ENCODE data around the gene ZNF846. TPM values are rescaled to one million over a fixed set of nuclear protein-coding genes. Genes with fewer than 3 reads are reported as not detected.
A peak's percentile ranks its signal among the peaks of the same experiment; 100 is the strongest.
"Not testable (repeated sequence)": the region's sequence is repeated elsewhere in the genome, so short reads cannot be mapped to it uniquely, and the experiment has no call there.

ZNF846 gene
- total RNA-seq, 4 donors from 2014 or later: 8.7 to 15.5 (median 10.4) TPM

GRCh38 chr19:9792206-9793070 lies 23.9 kb upstream of the ZNF846 start:
- 1 to 4% methylated on average over 57 to 61 of the region's 70 CpGs for WGBS, 2 donors
- TF ChIP-seq POLR2A (IDR thresholded peaks at IDR 0.05): no peak
- TF ChIP-seq, protein P1, sequence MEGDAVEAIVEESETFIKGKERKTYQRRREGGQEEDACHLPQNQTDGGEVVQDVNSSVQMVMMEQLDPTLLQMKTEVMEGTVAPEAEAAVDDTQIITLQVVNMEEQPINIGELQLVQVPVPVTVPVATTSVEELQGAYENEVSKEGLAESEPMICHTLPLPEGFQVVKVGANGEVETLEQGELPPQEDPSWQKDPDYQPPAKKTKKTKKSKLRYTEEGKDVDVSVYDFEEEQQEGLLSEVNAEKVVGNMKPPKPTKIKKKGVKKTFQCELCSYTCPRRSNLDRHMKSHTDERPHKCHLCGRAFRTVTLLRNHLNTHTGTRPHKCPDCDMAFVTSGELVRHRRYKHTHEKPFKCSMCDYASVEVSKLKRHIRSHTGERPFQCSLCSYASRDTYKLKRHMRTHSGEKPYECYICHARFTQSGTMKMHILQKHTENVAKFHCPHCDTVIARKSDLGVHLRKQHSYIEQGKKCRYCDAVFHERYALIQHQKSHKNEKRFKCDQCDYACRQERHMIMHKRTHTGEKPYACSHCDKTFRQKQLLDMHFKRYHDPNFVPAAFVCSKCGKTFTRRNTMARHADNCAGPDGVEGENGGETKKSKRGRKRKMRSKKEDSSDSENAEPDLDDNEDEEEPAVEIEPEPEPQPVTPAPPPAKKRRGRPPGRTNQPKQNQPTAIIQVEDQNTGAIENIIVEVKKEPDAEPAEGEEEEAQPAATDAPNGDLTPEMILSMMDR (IDR thresholded peaks at IDR 0.05): no peak
- intact Hi-C loops (cut with DNase I; ENCODE audit: low total_unique reads): no loop called here
- DNase-seq (ENCODE audit: low spot score in 2 of 2): peak; percentile 93 to 98
- H3K4me3 ChIP-seq (ENCODE audit: low read depth, poor library complexity, severe bottlenecking): peak overlapping the region; percentile 75

- no peak for TF ChIP-seq POLR2A (IDR thresholded peaks at IDR 0.05)
- TF ChIP-seq, protein P1 (IDR thresholded peaks at IDR 0.05): no peak
- WGBS, 2 donors: 2 to 3% methylated on average over 40 to 48 of the region's 50 CpGs
- peak; percentile 97 to 99 for DNase-seq (ENCODE audit: low spot score in 2 of 2)
- H3K4me3 ChIP-seq (ENCODE audit: low read depth, poor library complexity, severe bottlenecking): peak overlapping the region; percentile 45
- intact Hi-C loops (cut with DNase I; ENCODE audit: low total_unique reads): no loop called here
Observed at GRCh38 chr19:9791552-9792205, 23.1 kb upstream of the ZNF846 start.

DNA sequence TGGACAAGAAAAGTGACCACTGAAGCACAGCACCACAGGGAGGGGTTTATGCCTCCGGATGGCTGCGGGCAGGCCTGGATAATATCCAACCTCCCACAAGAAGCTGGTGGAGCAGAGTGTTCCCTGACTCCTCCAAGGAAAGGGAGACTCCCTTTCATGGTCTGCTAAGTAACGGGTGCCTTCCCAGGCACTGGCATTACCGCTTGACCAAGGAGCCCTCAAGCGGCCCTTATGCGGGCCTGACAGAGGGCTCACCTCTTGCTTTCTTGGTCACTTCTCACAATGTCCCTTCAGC lies 22.5 kb upstream of the ZNF846 start:
- H3K4me3 ChIP-seq (ENCODE audit: low read depth, poor library complexity, severe bottlenecking); intact Hi-C loops (cut with DNase I; ENCODE audit: low total_unique reads); DNase-seq (ENCODE audit: low spot score in 2 of 2): not testable (repeated sequence)
- WGBS, 2 donors: 81 to 82% methylated on average over 6 of the region's 6 CpGs

GRCh38 chr19:9789579-9789978 lies 21.0 kb upstream of the ZNF846 start:
- intact Hi-C loops (cut with DNase I; ENCODE audit: low total_unique reads): loop anchor here (10.0 kb wide), 2 partner anchors 195 to 585 kb away; no protein-coding TSS in a partner anchor
- H3K4me3 ChIP-seq (ENCODE audit: low read depth, poor library complexity, severe bottlenecking); DNase-seq (ENCODE audit: low spot score in 2 of 2): not testable (repeated sequence)
- 62 to 66% methylated on average over 5 of the region's 5 CpGs for WGBS, 2 donors

DNA sequence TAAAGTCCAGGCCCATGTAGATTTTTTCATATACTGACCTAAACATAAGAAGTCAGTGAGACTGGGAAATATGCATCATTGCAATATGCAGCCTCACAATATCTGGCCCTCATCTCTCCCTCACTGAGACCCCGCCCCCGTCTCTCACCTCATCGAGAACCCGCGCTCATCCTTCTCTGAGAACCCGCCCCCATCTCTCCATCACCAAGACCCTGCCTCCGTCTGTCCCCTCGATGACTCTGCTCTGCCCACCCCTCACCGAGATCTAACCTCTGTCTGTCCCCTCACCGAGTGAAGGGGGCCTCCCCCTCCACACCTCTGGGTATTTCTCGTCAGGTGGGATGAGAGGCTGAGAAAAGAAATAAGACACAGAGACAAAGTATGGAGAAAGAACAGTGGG lies 20.5 kb upstream of the ZNF846 start:
- DNase-seq (ENCODE audit: low spot score in 2 of 2): no peak
- no peak overlapping the region for H3K4me3 ChIP-seq (ENCODE audit: low read depth, poor library complexity, severe bottlenecking)
- no peak for TF ChIP-seq POLR2A (IDR thresholded peaks at IDR 0.05)
- TF ChIP-seq, protein P1 (IDR thresholded peaks at IDR 0.05): no peak
- WGBS, 2 donors: 85 to 88% methylated on average over 11 of the region's 11 CpGs
- intact Hi-C loops (cut with DNase I; ENCODE audit: low total_unique reads): loop anchor here (10.0 kb wide), 2 partner anchors 194 to 584 kb away; no protein-coding TSS in a partner anchor

- DNase-seq (ENCODE audit: low spot score in 2 of 2); H3K4me3 ChIP-seq (ENCODE audit: low read depth, poor library complexity, severe bottlenecking): not testable (repeated sequence)
- intact Hi-C loops (cut with DNase I; ENCODE audit: low total_unique reads): loop anchor here (10.0 kb wide), 2 partner anchors 194 to 584 kb away; no protein-coding TSS in a partner anchor
- 91 to 93% methylated on average over 13 of the region's 13 CpGs for WGBS, 2 donors
Observed at GRCh38 chr19:9788604-9789003, 20.1 kb upstream of the ZNF846 start.

- H3K4me3 ChIP-seq (ENCODE audit: low read depth, poor library complexity, severe bottlenecking): no peak overlapping the region
- DNase-seq (ENCODE audit: low spot score in 2 of 2): no peak
- 88 to 93% methylated on average over 8 of the region's 8 CpGs for WGBS, 2 donors
- TF ChIP-seq, protein P1 (IDR thresholded peaks at IDR 0.05): no peak
- no peak for TF ChIP-seq POLR2A (IDR thresholded peaks at IDR 0.05)
- intact Hi-C loops (cut with DNase I; ENCODE audit: low total_unique reads): loop anchor here (10.0 kb wide), 2 partner anchors 192 to 582 kb away; no protein-coding TSS in a partner anchor
Observed at GRCh38 chr19:9786819-9787218, 18.3 kb upstream of the ZNF846 start.
